COLO668 (cell line): ENCODE data around the gene TANK.
"Not testable (repeated sequence)": the region's sequence is repeated elsewhere in the genome, so short reads cannot be mapped to it uniquely, and the experiment has no call there.

Experiments used
- DNase-seq: peaks from one replicate; lab custom pipeline; 2025; ENCODE audit not compliant: unreplicated experiment; lab: John Stamatoyannopoulos, UW

TANK gene

DNA sequence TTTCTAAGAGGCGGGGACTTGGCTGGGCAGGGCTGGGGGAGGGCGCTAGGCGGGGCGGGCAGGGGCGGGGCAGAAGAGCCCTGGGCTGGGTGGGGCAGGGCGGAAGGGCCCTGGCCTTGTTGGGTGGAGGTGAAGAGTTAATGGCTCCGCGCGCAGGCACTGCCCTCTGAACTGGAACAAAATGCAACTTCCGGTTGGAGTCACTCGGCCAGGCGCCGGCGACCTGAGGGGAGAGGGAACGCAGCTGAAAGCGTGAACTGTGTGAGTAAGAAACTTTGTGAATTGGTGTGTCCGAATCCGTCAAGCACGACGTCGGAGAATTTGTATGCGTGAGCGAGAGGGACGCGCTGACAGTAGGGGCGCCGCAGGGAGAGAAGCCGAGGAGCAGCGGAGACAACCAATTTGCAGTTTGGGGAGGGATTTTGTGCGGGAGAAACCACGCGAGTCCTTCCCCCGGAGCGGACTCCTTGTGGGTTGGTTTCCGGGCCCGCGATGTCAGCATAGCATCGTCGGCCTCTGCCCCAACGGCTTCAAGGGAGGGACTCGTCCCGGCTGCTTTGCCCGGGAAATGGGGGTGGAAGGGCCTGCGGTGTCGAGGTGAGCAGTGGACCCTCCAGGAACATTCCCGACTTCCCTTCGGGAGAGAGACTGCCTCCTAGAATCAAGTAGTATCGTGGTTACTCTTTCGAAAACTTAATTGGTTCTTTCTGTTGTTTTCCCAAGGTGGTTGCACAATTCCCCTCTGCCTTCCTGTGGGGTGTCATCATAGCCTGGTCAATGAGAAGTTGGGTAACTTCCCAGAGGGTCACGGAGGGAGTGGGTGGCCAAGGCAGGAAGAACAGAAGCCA is at the start of gene TANK:
Gene TANK (plus strand): TSS at position 203 of the 848 bp plus-strand sequence. CDS start 19,235 bp downstream, outside the sequence.
- peak; percentile 95 for DNase-seq

- DNase-seq = no peak
These were observed 48.7 kb upstream of the TANK start for GRCh38 chr2:161111531-161111930.

DNA sequence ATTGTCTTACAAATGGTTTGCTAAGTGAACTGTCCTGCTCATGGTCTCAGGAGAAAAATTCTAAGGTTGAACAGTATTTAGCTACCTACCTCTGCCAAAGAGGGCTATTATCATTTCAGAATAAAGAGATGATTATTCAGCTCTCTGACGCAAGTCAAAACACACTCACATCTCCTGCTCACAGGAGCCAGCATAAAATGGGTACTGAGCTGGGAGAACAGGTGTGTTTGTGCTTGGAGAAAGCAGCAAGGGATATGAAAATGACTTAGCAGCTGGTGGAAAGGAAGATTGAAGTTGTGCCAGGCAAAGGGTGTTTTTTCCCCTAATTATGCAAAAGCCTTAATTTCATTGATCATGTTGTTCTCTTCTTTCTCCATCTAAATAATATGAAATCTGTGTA is 47.3 kb upstream of the TANK start:
- DNase-seq = no peak

DNA sequence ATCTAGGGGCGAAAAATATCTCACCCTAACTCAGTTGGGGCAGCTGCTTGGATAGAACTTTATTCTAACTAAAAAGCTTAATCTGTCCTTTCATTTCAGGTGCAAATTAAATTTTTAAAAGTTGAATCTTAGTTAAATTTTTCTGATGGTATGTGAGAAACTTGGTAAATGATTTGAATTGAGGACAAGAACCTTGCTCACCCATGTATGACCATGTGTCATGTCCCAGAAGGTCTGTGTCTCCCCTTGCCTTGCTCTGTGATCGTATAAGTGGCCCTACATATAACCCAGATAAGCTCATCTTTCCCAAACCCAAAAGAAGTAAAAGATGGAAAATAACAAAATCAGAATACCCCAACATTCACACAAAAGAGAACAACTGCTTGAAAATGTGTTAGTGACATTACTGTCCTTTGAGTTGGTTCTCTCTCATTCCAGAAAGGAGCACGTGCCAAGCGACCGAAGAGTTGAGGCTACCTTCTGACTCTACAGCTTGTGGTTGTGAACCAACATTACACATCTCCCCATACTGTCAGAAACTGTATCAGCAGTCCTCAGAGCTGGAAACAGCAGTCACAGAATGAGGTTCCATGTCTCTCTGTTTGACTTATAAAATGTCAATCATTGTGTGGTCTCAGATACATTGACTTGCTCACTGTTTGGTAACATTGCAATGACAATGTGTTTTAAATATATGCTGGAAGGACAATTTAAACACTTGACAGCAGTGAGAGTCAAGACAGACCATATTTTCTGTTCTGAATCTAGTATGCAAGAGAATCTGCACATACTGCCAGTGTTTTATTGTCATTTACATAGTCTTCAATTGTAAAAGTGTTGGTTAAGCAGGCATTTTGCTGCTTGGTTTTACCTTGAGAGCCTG is 46.3 kb upstream of the TANK start:
- DNase-seq = no peak

DNA sequence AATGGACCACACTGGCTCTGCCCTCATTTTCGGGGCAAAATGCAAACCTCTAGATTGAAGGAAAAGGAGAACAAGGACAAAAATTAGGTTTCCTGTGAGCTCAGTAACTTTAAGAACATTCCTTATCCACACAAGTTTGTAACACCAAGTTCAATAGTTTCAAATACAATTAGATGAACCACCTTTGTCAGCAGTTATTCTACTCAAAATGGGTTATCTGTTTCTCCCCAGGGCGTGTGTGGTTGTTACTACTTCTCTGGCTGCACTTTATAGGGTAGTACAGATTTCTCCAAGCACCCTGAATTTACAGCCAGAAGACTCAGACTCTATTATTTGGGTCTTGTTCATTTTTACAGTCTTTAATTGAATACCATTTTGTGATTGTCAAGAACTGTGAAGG is 45.0 kb upstream of the TANK start:
- DNase-seq = no peak

DNA sequence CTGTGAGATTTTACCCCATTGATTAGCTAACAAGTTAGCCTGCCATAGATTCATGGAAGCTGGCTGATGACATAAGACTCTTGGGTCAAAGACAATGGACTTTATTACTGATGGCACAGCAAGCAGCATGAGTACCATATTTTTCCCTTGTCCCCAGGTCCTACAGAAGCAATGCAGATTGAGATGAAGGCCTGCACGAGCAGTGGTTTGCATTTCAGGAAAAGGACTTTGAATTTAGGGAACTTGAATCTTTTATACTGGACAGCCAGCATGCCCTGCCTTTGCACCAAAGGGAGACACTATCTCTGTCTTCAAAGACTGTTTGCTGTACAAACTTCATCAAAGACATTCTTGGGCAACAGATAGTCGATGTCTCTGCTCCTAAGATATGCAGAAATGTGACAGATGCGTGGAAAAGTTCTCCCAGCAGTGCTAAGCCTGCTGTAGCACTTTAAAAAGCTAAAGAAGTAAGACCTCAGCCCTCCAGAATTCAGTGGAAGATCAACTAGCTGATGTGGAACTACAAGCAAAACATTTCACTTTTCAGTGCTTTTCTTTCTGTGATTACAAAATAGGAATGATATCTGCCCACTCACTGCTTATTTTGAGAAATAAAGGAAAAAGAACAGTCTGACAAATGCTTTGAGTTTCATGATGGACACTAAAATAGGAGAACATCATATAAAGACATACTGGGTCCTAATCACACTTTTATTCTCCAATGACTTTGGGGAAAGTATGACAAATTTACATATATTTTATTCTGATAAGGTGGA is 44.4 kb upstream of the TANK start:
- DNase-seq = no peak

DNA sequence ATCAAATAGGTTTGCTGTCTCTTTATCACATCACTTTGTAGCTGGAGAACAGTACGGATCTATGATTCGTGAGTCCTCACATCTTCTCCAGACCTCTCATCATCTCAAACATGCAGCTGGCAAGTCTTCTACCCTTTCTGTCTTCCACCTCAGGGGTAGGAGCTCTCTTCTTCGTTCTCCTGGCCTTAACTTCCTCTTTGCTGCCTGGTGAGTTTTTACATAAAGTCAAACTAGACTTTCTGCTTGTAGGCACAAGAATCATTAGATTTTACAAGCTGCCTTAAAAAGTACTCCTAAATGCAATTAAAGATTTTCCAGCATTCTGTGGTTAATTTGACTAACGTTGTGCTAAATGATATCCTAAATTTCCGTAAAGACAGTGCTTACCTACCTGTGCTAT is 43.7 kb upstream of the TANK start:
- no peak for DNase-seq

- no peak for DNase-seq
These were observed 42.7 kb upstream of the TANK start for GRCh38 chr2:161117506-161117905.

- DNase-seq = no peak
These were observed 41.5 kb upstream of the TANK start for GRCh38 chr2:161118722-161119121.

- DNase-seq = no peak
These were observed 40.7 kb upstream of the TANK start for GRCh38 chr2:161119483-161119882.

- no peak for DNase-seq
These were observed 39.5 kb upstream of the TANK start for GRCh38 chr2:161120775-161121174.

GRCh38 chr2:161121622-161122021 is 38.6 kb upstream of the TANK start:
- no peak for DNase-seq

DNA sequence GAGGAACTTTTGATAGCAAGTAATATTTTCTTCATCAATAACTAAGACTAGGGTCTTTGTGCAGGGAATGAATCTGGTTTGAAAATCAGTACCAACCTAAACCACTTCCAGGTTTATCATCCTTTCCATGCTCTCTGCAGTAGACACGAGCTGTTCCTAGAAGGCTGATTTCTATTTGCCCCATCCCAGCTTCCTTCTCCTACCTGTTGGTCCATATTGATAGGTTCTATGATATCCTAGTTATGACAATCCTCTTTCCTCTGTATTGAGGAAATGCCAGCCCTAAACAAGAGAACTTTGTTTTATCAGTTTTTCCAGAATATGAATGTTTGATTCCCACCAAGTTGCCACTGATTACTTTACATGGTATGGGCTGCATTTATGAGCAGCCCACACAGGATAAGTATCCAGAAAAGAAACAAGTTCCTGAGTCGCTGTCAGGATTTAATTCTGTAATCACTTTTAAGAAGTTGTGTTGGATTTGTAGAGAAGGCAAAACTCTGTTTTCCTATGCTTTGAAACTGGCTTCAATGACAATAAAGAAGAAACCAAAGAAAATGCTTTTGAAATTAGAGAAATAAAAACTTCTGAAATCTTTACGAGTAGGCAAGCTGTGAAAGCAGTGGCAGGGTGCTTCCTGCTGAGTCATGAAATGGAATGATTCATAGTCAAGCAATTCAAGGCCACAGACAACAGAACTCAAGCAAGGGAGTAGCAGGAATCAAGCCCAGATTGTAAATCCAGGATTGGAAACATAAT is 37.3 kb upstream of the TANK start:
- no peak for DNase-seq

GRCh38 chr2:161123531-161124030 is 36.6 kb upstream of the TANK start:
- DNase-seq = no peak

- DNase-seq = no peak
These were observed 36.0 kb upstream of the TANK start for GRCh38 chr2:161124201-161124600.

DNA sequence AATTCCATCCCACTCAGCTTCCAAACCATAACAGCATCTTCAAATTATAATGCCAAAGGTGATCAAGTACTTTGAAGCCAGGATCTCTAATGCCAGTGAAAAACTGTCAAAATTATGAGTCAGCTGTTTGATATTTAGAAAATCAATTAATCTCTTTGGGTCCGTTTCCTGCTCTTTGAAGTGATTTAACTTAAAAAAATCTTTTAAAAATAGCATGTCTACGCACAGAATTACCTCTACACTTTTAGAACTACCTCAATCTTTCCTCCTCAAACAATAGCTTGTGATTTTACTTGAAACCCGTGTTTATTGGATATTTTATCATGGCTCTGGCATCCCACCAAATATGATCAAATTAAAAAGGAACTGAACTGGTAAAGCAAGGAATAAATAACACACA is 31.3 kb upstream of the TANK start:
- no peak for DNase-seq

- no peak for DNase-seq
These were observed 29.9 kb upstream of the TANK start for GRCh38 chr2:161130354-161130753.

- DNase-seq = no peak
These were observed 29.1 kb upstream of the TANK start for GRCh38 chr2:161131074-161131680.

- no peak for DNase-seq
These were observed 28.4 kb upstream of the TANK start for GRCh38 chr2:161131804-161132203.

DNA sequence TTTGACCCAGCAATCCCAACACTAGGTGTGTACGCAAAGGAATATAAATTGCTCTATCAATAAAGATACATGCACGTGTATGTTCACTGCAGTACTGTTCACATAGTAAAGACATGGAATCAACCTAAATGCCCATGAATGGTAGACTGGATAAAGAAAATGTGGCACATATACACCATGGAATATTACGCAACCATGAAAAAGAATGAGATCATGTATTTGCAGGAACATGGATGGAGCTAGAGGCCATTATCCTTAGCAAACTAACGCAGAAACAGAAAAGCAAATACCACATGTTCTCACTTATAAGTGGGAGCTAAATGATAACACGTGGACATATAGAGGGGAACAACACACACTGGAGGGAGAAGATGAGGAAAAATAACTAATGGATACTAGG is 27.8 kb upstream of the TANK start:
- not testable (repeated sequence) for DNase-seq
